COR-L47 (cell line): Measurements from ENCODE around the gene GBE1.
A peak's percentile ranks its signal among the peaks of the same experiment; 100 is the strongest.

ENCODE experiments used
- DNase-seq: peaks from one replicate; lab custom pipeline; 2025; lab: John Stamatoyannopoulos, UW

The GBE1 gene

GRCh38 chr3:81699536-81700320, 61.7 kb downstream of the GBE1 start:
- no peak for DNase-seq

- no peak for DNase-seq
Measured at GRCh38 chr3:81696090-81696489, 65.4 kb downstream of the GBE1 start.

- DNase-seq, result no peak
Measured at GRCh38 chr3:81695302-81695701, 66.1 kb downstream of the GBE1 start.

GRCh38 chr3:81694662-81695061, 66.8 kb downstream of the GBE1 start:
- no peak for DNase-seq

DNA sequence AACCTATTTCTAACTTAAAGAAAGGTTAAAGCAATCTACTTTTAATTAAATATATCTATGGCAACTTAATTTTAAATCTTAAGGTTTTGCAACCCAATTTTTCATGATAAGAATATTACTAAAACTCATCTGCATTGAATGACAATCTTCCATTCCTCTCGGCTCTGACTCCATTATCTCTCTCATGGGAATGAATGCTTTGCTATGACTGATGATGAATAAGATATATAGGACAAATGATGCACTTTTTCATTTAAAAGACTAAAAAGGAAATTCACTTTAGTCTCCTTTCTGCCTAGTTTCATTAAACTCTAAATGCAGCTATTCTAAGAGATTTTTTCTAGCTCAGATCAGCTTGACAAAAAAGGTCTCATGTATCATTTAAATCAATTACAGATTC, 68.7 kb downstream of the GBE1 start:
- no peak for DNase-seq

GRCh38 chr3:81689617-81690016, 71.8 kb downstream of the GBE1 start:
- DNase-seq, result no peak

DNA sequence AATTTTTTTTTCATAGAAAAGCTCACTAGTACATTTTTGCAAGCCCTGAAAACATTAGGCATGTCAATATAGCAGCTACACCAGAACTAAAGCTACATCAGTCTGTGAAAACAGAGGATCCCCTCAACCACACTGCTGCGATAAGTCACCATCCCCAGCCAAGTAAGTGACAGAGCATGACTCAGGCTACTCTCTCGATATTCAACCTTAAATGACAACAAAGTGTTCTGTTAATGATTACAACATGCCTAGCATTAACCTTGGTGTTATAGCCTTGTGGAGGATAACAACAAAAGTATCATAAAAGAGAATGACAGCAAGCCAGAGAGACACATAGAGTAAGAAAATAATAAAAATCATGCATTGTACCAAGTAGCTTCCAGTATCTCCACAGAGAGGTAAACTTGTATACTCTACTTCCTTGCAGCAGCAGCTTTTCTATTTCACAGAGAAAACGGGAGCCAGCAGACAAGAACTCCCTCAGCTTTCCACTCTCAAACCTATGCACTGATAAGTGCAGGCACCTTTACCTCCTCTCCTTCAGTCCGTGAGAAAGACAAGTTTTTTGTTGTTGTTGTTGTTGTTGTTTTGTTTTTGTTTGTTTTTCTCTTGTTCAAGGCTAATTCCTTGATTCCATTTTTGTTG, 76.6 kb downstream of the GBE1 start:
- DNase-seq, result no peak

- no peak for DNase-seq
Measured at GRCh38 chr3:81676706-81677456, 84.6 kb downstream of the GBE1 start.

GRCh38 chr3:81674690-81675089, 86.8 kb downstream of the GBE1 start:
- no peak for DNase-seq

GRCh38 chr3:81668283-81668682, 93.2 kb downstream of the GBE1 start:
- no peak for DNase-seq

DNA sequence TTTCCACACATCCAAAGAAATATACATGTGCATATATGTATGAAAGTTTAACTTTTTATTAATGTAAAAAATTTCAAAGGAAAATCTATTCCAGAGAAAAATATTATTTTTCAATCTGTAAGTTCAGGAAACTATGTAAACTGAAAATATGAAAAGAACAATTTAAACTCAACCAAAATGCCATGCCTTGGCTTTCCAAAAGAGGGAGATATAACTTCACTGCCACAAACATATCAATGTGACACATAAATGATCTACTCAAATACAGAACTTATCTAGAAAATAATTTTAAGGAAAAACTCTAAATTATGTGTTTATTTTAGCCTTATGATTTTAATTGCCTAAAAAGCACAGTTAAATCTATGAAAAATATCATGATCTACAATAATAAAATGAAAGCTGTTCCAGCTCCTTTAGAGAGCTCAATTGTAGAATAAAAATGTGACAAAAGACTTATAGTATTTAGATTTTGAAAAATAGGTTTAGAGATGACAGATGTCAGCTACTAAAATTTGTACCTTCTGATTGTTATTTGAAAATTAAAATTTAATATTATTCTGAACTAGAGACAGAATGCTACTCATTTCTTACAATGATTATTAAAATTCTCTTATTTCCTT, 94.8 kb downstream of the GBE1 start:
- no peak for DNase-seq

DNA sequence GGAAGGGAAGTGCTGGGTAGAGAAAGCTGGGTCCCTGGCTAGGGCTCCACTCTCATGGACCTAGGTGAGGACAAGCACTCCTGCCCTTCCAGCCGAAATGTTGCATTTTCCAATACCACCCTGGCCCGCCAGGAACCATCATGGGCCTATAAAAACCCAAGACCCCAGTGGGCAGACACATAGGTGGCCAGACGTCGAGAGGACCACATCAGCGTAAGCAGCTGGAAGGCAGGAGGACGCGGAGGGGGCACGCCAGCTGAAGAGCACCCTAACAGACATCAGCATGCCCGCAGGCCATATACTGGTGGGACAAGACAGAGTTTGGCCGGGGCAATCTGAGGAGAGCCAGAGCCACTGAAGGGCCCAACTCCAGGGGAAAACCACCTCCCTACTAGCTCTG, 98.3 kb downstream of the GBE1 start:
- no peak for DNase-seq

DNA sequence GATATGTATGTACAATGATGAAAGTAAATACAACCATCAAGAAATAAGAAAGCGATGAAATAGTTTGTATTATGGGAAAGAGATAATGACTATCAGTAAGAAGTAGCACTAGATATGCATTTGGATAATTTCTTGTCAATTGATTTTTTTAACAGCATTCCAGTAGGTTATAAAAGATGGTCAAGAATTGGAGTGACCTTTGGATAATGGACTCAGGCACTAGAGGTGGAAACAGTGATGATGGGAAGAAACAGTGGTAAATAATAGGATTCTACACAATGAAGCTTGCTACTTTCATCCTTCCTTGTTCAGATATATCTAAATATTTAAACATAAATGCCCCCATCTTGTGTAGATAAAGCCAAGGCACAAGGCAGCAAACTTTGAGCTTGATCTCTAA, 101.4 kb downstream of the GBE1 start:
- no peak for DNase-seq

DNA sequence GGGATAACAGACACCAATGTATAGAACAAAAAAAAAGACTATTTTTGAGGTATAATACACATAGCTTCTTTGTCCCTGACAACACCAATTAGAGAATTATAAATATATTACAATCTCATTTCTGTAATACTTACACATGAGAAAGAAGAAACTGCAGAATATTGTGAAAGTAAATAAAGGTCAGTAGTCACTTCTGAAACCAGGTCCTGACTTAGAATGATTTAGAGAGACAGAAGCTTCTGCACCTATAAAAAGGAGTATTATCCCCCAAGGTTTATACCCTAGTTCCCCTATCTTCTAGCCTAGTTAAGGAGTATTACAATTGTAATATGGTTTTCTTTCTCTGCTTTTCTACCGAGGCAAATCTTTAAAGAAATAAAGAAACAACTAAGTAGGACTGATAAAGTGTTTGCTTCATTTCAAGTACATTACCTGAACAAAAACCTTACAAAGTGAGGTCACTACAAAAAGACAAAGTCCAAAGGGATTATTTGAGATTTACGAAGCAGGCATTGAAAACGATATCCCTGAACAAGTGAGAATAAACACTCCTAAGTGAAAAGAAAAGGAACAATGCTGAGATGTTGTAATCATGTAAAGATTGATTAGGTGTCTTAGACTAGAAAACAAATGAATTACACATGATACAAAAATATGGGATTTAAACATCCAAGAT, 103.0 kb downstream of the GBE1 start:
- no peak for DNase-seq

- DNase-seq, result no peak
Measured at GRCh38 chr3:81651139-81651538, 110.3 kb downstream of the GBE1 start.

DNA sequence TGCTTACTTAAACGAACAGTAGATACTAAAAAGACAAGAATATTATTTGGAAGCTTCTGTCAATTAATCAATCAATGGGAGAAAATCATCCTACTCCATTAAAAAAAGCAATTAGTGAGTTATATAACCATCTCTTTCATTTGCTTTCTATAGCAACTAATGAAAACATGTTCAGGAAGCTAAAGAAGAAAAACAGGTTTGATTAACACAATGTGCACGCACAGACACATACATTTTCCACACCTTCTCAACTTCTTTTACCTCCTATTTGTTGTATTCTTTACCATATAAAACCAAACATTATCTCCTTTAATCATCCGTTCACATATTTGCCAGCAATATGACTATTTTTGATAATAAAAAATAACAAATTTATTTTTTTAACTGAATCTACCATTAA, 111.3 kb downstream of the GBE1 start:
- DNase-seq, result no peak

DNA sequence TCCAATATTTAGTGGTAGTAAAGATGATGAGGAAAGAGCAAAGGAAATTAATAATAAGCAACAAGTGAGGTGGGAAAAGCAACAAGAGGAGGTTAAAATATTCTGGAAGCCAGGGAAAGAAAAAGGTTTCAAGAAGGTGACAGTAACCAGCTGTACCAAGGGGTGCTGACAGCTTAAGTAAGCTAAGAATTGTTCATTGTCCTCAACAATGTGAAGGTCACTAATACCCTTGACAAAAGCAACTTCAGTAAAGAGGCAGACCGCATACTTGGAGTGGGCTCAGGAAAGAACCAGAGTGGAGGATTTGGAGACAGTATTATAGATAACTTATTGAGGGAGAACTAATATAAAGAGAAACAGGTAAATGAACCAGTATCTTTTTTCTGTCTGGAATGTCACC, 116.2 kb downstream of the GBE1 start:
- DNase-seq, result no peak

GRCh38 chr3:81643721-81644120, 117.7 kb downstream of the GBE1 start:
- DNase-seq, result peak; percentile 11

GRCh38 chr3:81638480-81638879, 123.0 kb downstream of the GBE1 start:
- DNase-seq, result no peak

GRCh38 chr3:81632659-81633058, 128.8 kb downstream of the GBE1 start:
- no peak for DNase-seq

DNA sequence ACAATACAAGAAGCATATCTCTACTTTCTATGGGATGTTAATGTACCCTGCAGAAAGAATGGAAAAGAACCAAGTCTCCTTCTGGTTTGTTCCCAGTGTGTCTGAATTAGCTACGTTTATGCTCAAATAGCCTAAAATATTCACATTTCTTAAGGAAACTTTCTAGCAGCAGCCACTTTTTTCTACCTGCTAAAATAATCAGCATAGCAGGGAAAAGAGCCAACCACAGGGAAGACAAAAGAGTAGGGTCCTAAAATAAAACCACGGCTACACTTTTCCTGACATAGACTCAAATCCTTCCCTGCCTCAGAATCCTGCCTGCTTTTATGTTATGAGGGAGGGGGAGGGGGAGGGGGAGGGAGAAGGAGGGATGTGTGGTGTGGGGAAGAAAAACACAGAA, 136.7 kb downstream of the GBE1 start:
- no peak for DNase-seq

- no peak for DNase-seq
Measured at GRCh38 chr3:81622395-81622794, 139.1 kb downstream of the GBE1 start.
